ENCODE measurements around the gene IQSEC1. TPM values are rescaled to one million over a fixed set of nuclear protein-coding genes. Genes with fewer than 3 reads are reported as not detected.

Gene IQSEC1
- polyA plus RNA-seq, 3 donors, result 17.7 to 61.7 (median 30.3) TPM

GRCh38 chr3:13017361-13018042, 55.7 kb downstream of the IQSEC1 start:
- H3K4me1 ChIP-seq (ENCODE audit: control insufficient read depth in 1 of 2, insufficient read depth in 2 of 2, low read length in 2 of 2), result peaks cover 61 to 65% of the 10 kb centered on the region in 2 donors
- peak overlapping the region in 1 of 2 donors; percentile 86 for H3K4me3 Mint-ChIP-seq
- H3K9me3 ChIP-seq (replicated peaks in 1 of 2; ENCODE audit: control insufficient read depth in 1 of 2, insufficient read depth in 1 of 2, low read length in 2 of 2), result no peaks in the 10 kb centered on the region
- H3K27ac ChIP-seq (ENCODE audit: low read depth in 1 of 2, low read length in 2 of 2), result peak overlapping the region; percentile 98 to 100
- peaks cover 12 to 20% of the 10 kb centered on the region in 2 donors for H3K36me3 Mint-ChIP-seq
- no peak for TF ChIP-seq CTCF (IDR thresholded peaks at IDR 0.05)
- peaks cover 2 to 8% (median 4%) of the 10 kb centered on the region in 3 donors for H3K27me3 Mint-ChIP-seq (ENCODE audit: low read depth in 3 of 3)
- H4K20me1 ChIP-seq (ENCODE audit: insufficient read depth, low read length), result peaks cover 14% of the 10 kb centered on the region
- peak overlapping the region; percentile 99 to 100 (median 100) for H3K27ac Mint-ChIP-seq
- H3K4me3 ChIP-seq (replicated peaks in 1 of 3; ENCODE audit: low read depth in 2 of 3, low read length in 3 of 3), result peak overlapping the region in 1 of 3 experiments; percentile 94
- H3K4me2 ChIP-seq (replicated peaks; ENCODE audit: extremely low read depth, low read length, poor library complexity, severe bottlenecking), result no peak overlapping the region
- peak overlapping the region; percentile 10 for H3K9ac ChIP-seq (ENCODE audit: insufficient read depth, low read length, poor library complexity, severe bottlenecking)
- H2AFZ ChIP-seq (ENCODE audit: insufficient read depth, low read depth, low read length, poor library complexity, severe bottlenecking), result no peak overlapping the region
- no peaks in the 10 kb centered on the region for H3K27me3 ChIP-seq (ENCODE audit: control insufficient read depth in 2 of 2, insufficient read depth in 2 of 2, low read length in 2 of 2)
- H3K9me3 Mint-ChIP-seq, result peaks cover 0 to 1% (median 0%) of the 10 kb centered on the region in 7 donors
- H3K4me1 Mint-ChIP-seq, result peaks cover 46% of the 10 kb centered on the region
- H3K36me3 ChIP-seq (replicated peaks in 1 of 2; ENCODE audit: control insufficient read depth in 1 of 2, insufficient read depth in 2 of 2, low read length in 2 of 2), result no peaks in the 10 kb centered on the region
- H3K79me2 ChIP-seq (ENCODE audit: insufficient read depth, low read length), result peaks cover 30% of the 10 kb centered on the region
- intact Hi-C loops (cut with micrococcal nuclease), result no loop called here
- DNase-seq, result no peak
- WGBS (ENCODE audit: insufficient coverage), result 86% methylated on average over 12 of the region's 16 CpGs

- peak overlapping the region; percentile 99 to 100 (median 100) for H3K27ac Mint-ChIP-seq
- peaks cover 67 to 72% of the 10 kb centered on the region in 2 donors for H3K4me1 ChIP-seq (ENCODE audit: control insufficient read depth in 1 of 2, insufficient read depth in 2 of 2, low read length in 2 of 2)
- intact Hi-C loops (cut with micrococcal nuclease), result no loop called here
- peak overlapping the region; percentile 86 to 95 for H3K4me3 Mint-ChIP-seq
- peaks cover 18% of the 10 kb centered on the region for H4K20me1 ChIP-seq (ENCODE audit: insufficient read depth, low read length)
- peaks cover 12 to 24% of the 10 kb centered on the region in 2 donors for H3K36me3 Mint-ChIP-seq
- peak overlapping the region in 2 of 3 experiments; percentile 85 to 94 for H3K4me3 ChIP-seq (replicated peaks in 1 of 3; ENCODE audit: low read depth in 2 of 3, low read length in 3 of 3)
- H3K9ac ChIP-seq (ENCODE audit: insufficient read depth, low read length, poor library complexity, severe bottlenecking), result peak overlapping the region; percentile 98
- H3K27me3 ChIP-seq (ENCODE audit: control insufficient read depth in 2 of 2, insufficient read depth in 2 of 2, low read length in 2 of 2), result no peaks in the 10 kb centered on the region
- peaks cover 30% of the 10 kb centered on the region for H3K79me2 ChIP-seq (ENCODE audit: insufficient read depth, low read length)
- H3K9me3 Mint-ChIP-seq, result peaks cover 0 to 1% (median 0%) of the 10 kb centered on the region in 7 donors
- peak overlapping the region; percentile 23 for H2AFZ ChIP-seq (ENCODE audit: insufficient read depth, low read depth, low read length, poor library complexity, severe bottlenecking)
- no peaks in the 10 kb centered on the region for H3K9me3 ChIP-seq (replicated peaks in 1 of 2; ENCODE audit: control insufficient read depth in 1 of 2, insufficient read depth in 1 of 2, low read length in 2 of 2)
- H3K27ac ChIP-seq (ENCODE audit: low read depth in 1 of 2, low read length in 2 of 2), result peak overlapping the region; percentile 98 to 100
- no peaks in the 10 kb centered on the region for H3K36me3 ChIP-seq (replicated peaks in 1 of 2; ENCODE audit: control insufficient read depth in 1 of 2, insufficient read depth in 2 of 2, low read length in 2 of 2)
- H3K27me3 Mint-ChIP-seq (ENCODE audit: low read depth in 3 of 3), result peaks cover 0 to 6% (median 4%) of the 10 kb centered on the region in 3 donors
- WGBS (ENCODE audit: insufficient coverage), result 73% methylated on average over 9 of the region's 9 CpGs
- peaks cover 52% of the 10 kb centered on the region for H3K4me1 Mint-ChIP-seq
- TF ChIP-seq CTCF (IDR thresholded peaks at IDR 0.05), result no peak
- H3K4me2 ChIP-seq (replicated peaks; ENCODE audit: extremely low read depth, low read length, poor library complexity, severe bottlenecking), result peak overlapping the region; percentile 98
- no peak for DNase-seq
Measured at GRCh38 chr3:13016721-13017255, 56.4 kb downstream of the IQSEC1 start.
